HL-60 (cell line): ENCODE results near the gene TEX22.

ENCODE experiments used
- GABPA ChIP-seq: IDR thresholded peaks from 2 replicates; pipeline ENCODE4 v1.6.1; 2012; ENCODE audit warnings: low read depth
- POLR2AphosphoS5 ChIP-seq: IDR thresholded peaks from 2 replicates; pipeline ENCODE4 v1.6.1; 2012; ENCODE audit warnings: low read depth
- SPI1 ChIP-seq: IDR thresholded peaks from 2 replicates; pipeline ENCODE4 v1.6.1; 2012; ENCODE audit warnings: low read depth, mild to moderate bottlenecking, borderline replicate concordance
- TF ChIP-seq, protein P1 (sequence below): IDR thresholded peaks from one replicate; pipeline ENCODE4 v1.5.1; 2011; ENCODE audit warnings: low read length, control low read depth, inconsistent platforms; ENCODE audit not compliant: insufficient read depth
- TF ChIP-seq, protein P2 (sequence below): IDR thresholded peaks from 2 replicates; pipeline ENCODE4 v1.6.1; 2012; ENCODE audit warnings: low read depth; ENCODE audit not compliant: insufficient replicate concordance

DNA sequence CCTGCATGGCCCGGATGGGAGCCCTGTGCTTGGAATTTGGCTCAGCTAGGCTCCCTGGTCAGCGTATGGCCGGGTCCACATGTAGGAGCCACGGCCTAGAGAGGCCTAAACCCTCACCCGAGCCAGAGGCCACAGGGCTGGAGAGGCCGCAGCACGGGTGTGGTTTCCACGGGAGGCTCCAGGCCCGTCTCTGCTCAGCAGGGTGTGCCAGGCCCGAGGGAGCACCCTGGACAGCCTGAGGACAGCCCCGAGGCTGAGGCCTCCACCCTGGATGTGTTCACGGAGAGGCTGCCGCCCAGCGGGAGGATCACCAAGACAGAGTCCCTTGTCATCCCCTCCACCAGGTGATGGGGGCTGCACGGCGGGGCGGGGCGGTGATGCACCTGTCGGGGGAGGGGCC is 17.6 kb upstream of the TEX22 start:
- TF ChIP-seq GABPA (no peak), POLR2AphosphoS5 (no peak), SPI1 (no peak)
- TF ChIP-seq, protein P1, sequence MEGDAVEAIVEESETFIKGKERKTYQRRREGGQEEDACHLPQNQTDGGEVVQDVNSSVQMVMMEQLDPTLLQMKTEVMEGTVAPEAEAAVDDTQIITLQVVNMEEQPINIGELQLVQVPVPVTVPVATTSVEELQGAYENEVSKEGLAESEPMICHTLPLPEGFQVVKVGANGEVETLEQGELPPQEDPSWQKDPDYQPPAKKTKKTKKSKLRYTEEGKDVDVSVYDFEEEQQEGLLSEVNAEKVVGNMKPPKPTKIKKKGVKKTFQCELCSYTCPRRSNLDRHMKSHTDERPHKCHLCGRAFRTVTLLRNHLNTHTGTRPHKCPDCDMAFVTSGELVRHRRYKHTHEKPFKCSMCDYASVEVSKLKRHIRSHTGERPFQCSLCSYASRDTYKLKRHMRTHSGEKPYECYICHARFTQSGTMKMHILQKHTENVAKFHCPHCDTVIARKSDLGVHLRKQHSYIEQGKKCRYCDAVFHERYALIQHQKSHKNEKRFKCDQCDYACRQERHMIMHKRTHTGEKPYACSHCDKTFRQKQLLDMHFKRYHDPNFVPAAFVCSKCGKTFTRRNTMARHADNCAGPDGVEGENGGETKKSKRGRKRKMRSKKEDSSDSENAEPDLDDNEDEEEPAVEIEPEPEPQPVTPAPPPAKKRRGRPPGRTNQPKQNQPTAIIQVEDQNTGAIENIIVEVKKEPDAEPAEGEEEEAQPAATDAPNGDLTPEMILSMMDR, result no peak
- TF ChIP-seq, protein P2, sequence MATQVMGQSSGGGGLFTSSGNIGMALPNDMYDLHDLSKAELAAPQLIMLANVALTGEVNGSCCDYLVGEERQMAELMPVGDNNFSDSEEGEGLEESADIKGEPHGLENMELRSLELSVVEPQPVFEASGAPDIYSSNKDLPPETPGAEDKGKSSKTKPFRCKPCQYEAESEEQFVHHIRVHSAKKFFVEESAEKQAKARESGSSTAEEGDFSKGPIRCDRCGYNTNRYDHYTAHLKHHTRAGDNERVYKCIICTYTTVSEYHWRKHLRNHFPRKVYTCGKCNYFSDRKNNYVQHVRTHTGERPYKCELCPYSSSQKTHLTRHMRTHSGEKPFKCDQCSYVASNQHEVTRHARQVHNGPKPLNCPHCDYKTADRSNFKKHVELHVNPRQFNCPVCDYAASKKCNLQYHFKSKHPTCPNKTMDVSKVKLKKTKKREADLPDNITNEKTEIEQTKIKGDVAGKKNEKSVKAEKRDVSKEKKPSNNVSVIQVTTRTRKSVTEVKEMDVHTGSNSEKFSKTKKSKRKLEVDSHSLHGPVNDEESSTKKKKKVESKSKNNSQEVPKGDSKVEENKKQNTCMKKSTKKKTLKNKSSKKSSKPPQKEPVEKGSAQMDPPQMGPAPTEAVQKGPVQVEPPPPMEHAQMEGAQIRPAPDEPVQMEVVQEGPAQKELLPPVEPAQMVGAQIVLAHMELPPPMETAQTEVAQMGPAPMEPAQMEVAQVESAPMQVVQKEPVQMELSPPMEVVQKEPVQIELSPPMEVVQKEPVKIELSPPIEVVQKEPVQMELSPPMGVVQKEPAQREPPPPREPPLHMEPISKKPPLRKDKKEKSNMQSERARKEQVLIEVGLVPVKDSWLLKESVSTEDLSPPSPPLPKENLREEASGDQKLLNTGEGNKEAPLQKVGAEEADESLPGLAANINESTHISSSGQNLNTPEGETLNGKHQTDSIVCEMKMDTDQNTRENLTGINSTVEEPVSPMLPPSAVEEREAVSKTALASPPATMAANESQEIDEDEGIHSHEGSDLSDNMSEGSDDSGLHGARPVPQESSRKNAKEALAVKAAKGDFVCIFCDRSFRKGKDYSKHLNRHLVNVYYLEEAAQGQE, result no peak
